ENCODE results near the gene LRRC45. TPM values are rescaled to one million over a fixed set of nuclear protein-coding genes. Genes with fewer than 3 reads are reported as not detected.

The LRRC45 gene
- total and polyA plus RNA-seq, 2 donors (not counting 1 experiment from before 2014, with no cell fraction given): 2.3 to 9.9 TPM

- H3K4me2 ChIP-seq (ENCODE audit: extremely low read depth, insufficient read depth, low read length): no peak overlapping the region
- TF ChIP-seq, protein P1, sequence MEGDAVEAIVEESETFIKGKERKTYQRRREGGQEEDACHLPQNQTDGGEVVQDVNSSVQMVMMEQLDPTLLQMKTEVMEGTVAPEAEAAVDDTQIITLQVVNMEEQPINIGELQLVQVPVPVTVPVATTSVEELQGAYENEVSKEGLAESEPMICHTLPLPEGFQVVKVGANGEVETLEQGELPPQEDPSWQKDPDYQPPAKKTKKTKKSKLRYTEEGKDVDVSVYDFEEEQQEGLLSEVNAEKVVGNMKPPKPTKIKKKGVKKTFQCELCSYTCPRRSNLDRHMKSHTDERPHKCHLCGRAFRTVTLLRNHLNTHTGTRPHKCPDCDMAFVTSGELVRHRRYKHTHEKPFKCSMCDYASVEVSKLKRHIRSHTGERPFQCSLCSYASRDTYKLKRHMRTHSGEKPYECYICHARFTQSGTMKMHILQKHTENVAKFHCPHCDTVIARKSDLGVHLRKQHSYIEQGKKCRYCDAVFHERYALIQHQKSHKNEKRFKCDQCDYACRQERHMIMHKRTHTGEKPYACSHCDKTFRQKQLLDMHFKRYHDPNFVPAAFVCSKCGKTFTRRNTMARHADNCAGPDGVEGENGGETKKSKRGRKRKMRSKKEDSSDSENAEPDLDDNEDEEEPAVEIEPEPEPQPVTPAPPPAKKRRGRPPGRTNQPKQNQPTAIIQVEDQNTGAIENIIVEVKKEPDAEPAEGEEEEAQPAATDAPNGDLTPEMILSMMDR (conservative IDR thresholded peaks at IDR 0.05 in 1 of 2, IDR thresholded peaks at IDR 0.05 in 1 of 2; ENCODE audit: low read depth in 1 of 2, low read length in 2 of 2): no peak
- no peak for TF ChIP-seq EZH2 (IDR thresholded peaks at IDR 0.05; ENCODE audit: low read length, missing control alignments)
Measured at GRCh38 chr17:82016061-82016874, 6.8 kb upstream of the LRRC45 start.

GRCh38 chr17:82016875-82017459, 6.1 kb upstream of the LRRC45 start:
- H3K4me3 ChIP-seq (replicated peaks in 1 of 4; ENCODE audit: control extremely low read depth in 1 of 4, insufficient read depth in 1 of 4, low read depth in 3 of 4, low read length in 4 of 4): no peak overlapping the region
- H3K9me3 ChIP-seq (ENCODE audit: control insufficient read depth, insufficient read depth, low read depth, low read length): no peaks in the 10 kb centered on the region
- no peak overlapping the region for H3K27ac ChIP-seq (ENCODE audit: insufficient read depth, low read length)
- DNase-seq (ENCODE audit: low read depth in 2 of 2): no peak
- no peak overlapping the region for H2AFZ ChIP-seq (ENCODE audit: low read length)
- peaks cover 4% of the 10 kb centered on the region for H3K36me3 ChIP-seq (ENCODE audit: control insufficient read depth, insufficient read depth, low read length)
- no peaks in the 10 kb centered on the region for H4K20me1 ChIP-seq (ENCODE audit: control insufficient read depth, extremely low read depth, insufficient read depth, low read length)
- no peaks in the 10 kb centered on the region for H3K27me3 ChIP-seq (ENCODE audit: control insufficient read depth, insufficient read depth, low read length)
- no peak overlapping the region for H3K9ac ChIP-seq (ENCODE audit: insufficient read depth, low read length)
- peaks cover 5% of the 10 kb centered on the region for H3K79me2 ChIP-seq (ENCODE audit: control insufficient read depth, insufficient read depth, low read length)
- H3K4me1 ChIP-seq (ENCODE audit: control insufficient read depth, extremely low read depth, insufficient read depth, low read length): peaks cover 7% of the 10 kb centered on the region
- H3K4me2 ChIP-seq (ENCODE audit: extremely low read depth, insufficient read depth, low read length): no peak overlapping the region
- no peak for TF ChIP-seq EZH2 (IDR thresholded peaks at IDR 0.05; ENCODE audit: low read length, missing control alignments)
- TF ChIP-seq, protein P1 (conservative IDR thresholded peaks at IDR 0.05 in 1 of 2, IDR thresholded peaks at IDR 0.05 in 1 of 2; ENCODE audit: low read depth in 1 of 2, low read length in 2 of 2): no peak

More at GRCh38 chr17:82016061-82016874, 6.8 kb upstream of the LRRC45 start:
- Histone ChIP-seq H3K9me3 (ENCODE audit: control insufficient read depth, insufficient read depth, low read depth, low read length) (no peaks in the 10 kb centered on the region), H3K36me3 (ENCODE audit: control insufficient read depth, insufficient read depth, low read length) (peaks cover 4% of the 10 kb centered on the region), H3K4me1 (ENCODE audit: control insufficient read depth, extremely low read depth, insufficient read depth, low read length) (peaks cover 1% of the 10 kb centered on the region), H3K9ac (ENCODE audit: insufficient read depth, low read length) (no peak overlapping the region), H2AFZ (ENCODE audit: low read length) (no peak overlapping the region), H3K79me2 (ENCODE audit: control insufficient read depth, insufficient read depth, low read length) (peaks cover 1% of the 10 kb centered on the region), H3K27ac (ENCODE audit: insufficient read depth, low read length) (no peak overlapping the region), H4K20me1 (ENCODE audit: control insufficient read depth, extremely low read depth, insufficient read depth, low read length) (no peaks in the 10 kb centered on the region), H3K4me3 (replicated peaks in 1 of 4; ENCODE audit: control extremely low read depth in 1 of 4, insufficient read depth in 1 of 4, low read depth in 3 of 4, low read length in 4 of 4) (no peak overlapping the region), H3K27me3 (ENCODE audit: control insufficient read depth, insufficient read depth, low read length) (no peaks in the 10 kb centered on the region)
- no peak for DNase-seq (ENCODE audit: low read depth in 2 of 2)

GRCh38 chr17:82017612-82018151, 5.4 kb upstream of the LRRC45 start:
- no peak overlapping the region for H3K27ac ChIP-seq (ENCODE audit: insufficient read depth, low read length)
- H3K36me3 ChIP-seq (ENCODE audit: control insufficient read depth, insufficient read depth, low read length): peaks cover 4% of the 10 kb centered on the region
- no peak overlapping the region for H3K4me3 ChIP-seq (replicated peaks in 1 of 4; ENCODE audit: control extremely low read depth in 1 of 4, insufficient read depth in 1 of 4, low read depth in 3 of 4, low read length in 4 of 4)
- H2AFZ ChIP-seq (ENCODE audit: low read length): no peak overlapping the region
- H3K27me3 ChIP-seq (ENCODE audit: control insufficient read depth, insufficient read depth, low read length): no peaks in the 10 kb centered on the region
- peaks cover 7% of the 10 kb centered on the region for H3K4me1 ChIP-seq (ENCODE audit: control insufficient read depth, extremely low read depth, insufficient read depth, low read length)
- no peak for DNase-seq (ENCODE audit: low read depth in 2 of 2)
- no peak overlapping the region for H3K4me2 ChIP-seq (ENCODE audit: extremely low read depth, insufficient read depth, low read length)
- H4K20me1 ChIP-seq (ENCODE audit: control insufficient read depth, extremely low read depth, insufficient read depth, low read length): no peaks in the 10 kb centered on the region
- no peak overlapping the region for H3K9ac ChIP-seq (ENCODE audit: insufficient read depth, low read length)
- H3K9me3 ChIP-seq (ENCODE audit: control insufficient read depth, insufficient read depth, low read depth, low read length): no peaks in the 10 kb centered on the region
- TF ChIP-seq EZH2 (IDR thresholded peaks at IDR 0.05; ENCODE audit: low read length, missing control alignments): no peak
- peaks cover 7% of the 10 kb centered on the region for H3K79me2 ChIP-seq (ENCODE audit: control insufficient read depth, insufficient read depth, low read length)
